GM12801 (cell line): ENCODE results near the gene SLA2.

Source experiments
- CTCF ChIP-seq: IDR thresholded peaks from one replicate; pipeline ENCODE4 v1.5.1; 2011; ENCODE audit warnings: control low read depth; ENCODE audit not compliant: insufficient read length; ENCODE audit errors: extremely low read depth

SLA2 gene

GRCh38 chr20:36655004-36655403 is 9.0 kb upstream of the SLA2 start:
- no peak for TF ChIP-seq CTCF

- TF ChIP-seq CTCF: no peak
Observed at GRCh38 chr20:36654506-36654905, 8.5 kb upstream of the SLA2 start.

- TF ChIP-seq CTCF: no peak
Observed at GRCh38 chr20:36653456-36653855, 7.5 kb upstream of the SLA2 start.

- no peak for TF ChIP-seq CTCF
Observed at GRCh38 chr20:36647196-36648121, 1.5 kb upstream of the SLA2 start.

- no peak for TF ChIP-seq CTCF
Observed at GRCh38 chr20:36646678-36647077, 682 bp upstream of the SLA2 start.

GRCh38 chr20:36645353-36645752 is 643 bp downstream of the SLA2 start:
- TF ChIP-seq CTCF: no peak

- TF ChIP-seq CTCF: no peak
Observed at GRCh38 chr20:36644706-36645095, 1.3 kb downstream of the SLA2 start.
